GM18499 (cell line): ENCODE measurements around the gene LDLRAP1.
"Not testable (repeated sequence)": the region's sequence is repeated elsewhere in the genome, so short reads cannot be mapped to it uniquely, and the experiment has no call there.

ENCODE experiments used
- ATAC-seq: cut with Tn5 transposase; IDR thresholded peaks from one replicate; pipeline ENCODE4 v1.9.1; 2021; ENCODE audit warnings: moderate number of reproducible peaks; ENCODE audit not compliant: insufficient read depth, unreplicated experiment

Gene LDLRAP1

DNA sequence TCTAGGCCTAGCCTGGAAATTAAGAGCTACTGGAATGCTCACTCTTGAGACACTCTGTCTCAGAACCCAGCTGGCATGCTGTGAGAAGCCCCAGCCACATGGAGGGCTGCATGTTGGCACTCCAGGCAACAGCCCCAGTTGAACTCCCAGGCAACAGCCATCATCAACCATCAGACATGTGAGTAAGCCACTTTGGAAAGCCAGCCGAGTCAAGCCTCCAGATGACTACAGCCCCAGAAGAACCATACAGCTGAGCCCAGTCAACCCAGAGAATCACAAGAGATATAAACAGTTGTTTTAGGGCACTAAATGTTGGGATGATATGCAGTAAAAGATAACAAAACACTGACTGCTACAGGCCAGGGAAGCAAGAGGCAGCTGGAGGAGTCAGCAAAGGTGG, 55.5 kb downstream of the LDLRAP1 start:
- ATAC-seq = no peak

GRCh38 chr1:25599969-25600610, 56.7 kb downstream of the LDLRAP1 start:
- ATAC-seq = no peak

GRCh38 chr1:25600971-25601699, 57.7 kb downstream of the LDLRAP1 start:
- not testable (repeated sequence) for ATAC-seq

GRCh38 chr1:25603779-25604538, 60.6 kb downstream of the LDLRAP1 start:
- ATAC-seq = not testable (repeated sequence)

- no peak for ATAC-seq
Measured at GRCh38 chr1:25607123-25607522, 63.7 kb downstream of the LDLRAP1 start.

DNA sequence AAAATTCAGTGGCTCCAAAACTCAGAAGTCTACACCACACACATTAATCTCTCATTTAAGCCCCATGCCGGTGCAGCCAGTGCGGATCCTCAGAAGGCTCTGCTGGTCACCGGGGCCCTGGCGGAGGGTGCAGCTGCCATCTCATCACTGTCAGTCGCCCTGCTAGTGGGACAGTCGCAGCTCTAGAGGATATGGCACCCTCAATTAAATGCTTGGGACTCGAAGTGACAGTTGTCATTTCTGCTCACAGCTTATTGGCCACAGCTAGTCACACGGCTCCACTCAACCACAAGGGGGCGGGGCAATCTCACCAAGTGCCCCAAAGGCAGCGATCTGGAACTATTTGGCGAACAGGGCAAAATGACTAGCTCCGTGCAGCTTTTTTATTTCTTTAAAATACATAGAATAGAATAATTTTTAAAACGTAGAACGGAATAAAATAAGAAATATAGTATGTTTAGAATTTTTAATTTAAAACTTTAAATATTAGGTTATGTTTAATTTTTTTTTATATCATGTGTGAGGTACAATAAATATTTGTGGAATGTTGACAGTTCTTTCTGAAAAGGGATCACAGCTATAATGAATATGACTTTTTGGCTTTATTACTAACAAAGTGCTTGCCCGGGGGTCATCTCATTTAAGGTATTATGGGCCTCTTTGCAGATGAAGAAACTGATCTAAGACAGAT, 65.2 kb downstream of the LDLRAP1 start:
- ATAC-seq = no peak

GRCh38 chr1:25609921-25610320, 66.5 kb downstream of the LDLRAP1 start:
- ATAC-seq = no peak

GRCh38 chr1:25610822-25611630, 67.6 kb downstream of the LDLRAP1 start:
- no peak for ATAC-seq

DNA sequence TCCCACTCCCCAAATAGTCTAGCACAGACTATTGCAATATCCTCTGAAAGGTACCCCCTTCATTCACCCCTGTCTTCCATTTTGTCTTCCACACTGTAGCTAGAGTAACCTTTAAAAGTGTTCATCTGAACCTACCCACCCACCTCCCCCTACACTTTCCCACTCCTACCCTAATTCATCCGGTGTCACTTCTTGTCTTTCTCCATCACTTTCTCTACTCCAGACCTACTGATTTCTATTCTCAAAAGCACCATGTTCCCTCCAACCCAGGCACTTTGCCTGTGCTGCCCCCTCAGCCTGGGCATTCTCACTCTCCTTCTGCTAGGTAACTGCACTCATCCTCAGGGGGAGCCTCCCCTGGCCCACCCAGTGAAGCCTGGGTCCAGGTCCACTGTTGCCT, 68.4 kb downstream of the LDLRAP1 start:
- ATAC-seq = no peak

DNA sequence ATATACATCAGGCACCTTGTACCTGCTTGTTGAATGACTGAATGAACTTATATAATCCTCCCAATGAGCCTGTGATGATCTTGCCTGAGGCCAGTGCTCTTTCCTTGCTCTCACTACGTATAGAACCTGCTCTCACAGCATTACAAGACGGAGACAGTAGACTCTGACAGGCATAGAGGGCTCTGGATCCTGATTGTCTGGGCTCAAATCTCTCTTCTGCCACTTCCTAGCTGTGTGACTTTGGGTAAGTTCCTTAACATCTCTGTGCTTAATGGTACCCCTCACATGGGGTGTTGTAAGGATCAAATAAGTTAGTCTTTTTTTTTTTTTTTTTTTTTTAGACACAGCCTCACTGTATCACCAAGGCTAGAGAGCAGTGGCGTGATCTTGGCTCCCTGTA, 69.0 kb downstream of the LDLRAP1 start:
- ATAC-seq = no peak

DNA sequence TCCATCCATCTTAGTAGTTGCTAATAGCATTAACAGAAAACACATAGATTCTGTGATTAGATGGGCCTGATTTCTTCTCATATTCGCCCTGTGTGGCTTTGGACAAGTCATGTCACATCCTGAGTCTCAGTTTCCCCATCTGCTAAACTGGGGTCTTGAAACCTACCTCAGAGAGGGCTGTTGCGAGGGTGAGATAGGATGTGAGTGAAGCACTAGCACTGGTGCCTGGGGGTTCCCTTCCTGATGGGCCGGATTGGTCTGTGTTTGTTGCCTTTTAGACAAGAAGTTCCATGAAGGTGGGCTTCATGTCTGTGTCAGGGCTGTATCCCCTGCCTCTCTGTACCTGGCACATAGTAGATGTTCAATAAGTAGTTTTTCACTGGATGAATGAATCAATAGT, 69.7 kb downstream of the LDLRAP1 start:
- no peak for ATAC-seq

- ATAC-seq = no peak
Measured at GRCh38 chr1:25614501-25615171, 71.2 kb downstream of the LDLRAP1 start.

DNA sequence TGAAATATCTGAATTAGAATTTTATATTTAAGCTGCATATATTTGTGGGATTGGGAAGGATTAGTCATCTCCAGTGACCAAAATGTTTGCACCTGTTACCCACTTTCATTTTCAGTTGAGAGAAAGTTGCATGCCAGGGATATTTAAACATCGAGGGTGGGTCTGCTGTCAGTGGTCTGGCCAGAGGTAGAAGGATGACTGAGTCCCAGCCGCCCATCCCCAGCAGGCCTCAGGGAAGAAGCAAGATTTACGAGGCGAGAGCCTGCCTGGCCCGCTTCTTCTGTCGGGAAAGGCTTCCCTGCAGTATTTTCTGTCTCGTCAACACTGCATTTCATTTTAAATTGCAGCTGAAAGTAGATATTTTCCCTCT, 71.8 kb downstream of the LDLRAP1 start:
- ATAC-seq = no peak

DNA sequence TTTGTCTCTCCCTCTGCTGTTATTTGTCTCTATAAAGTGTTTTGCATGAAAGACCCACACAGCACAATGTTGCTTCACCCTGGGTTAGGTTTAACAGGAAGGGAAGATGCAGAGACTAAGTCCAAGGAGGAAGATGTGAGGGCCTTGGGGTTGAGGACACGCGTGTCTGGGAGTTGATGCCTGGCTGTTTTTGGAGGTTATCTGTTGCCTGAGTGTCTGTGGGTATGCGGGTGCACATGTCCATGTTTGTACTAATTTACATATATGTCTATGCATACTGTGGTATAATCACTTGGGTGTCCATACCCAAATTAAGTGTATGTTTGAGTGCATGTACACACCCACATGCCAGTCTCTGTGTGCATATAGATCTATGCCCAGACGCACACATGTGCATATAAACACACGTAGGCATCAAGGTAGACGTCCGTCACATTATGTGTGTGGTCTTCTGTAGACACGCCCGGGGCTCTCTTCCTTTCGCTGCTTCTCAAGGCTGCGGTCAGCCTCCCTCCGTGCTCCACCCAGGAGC, 72.2 kb downstream of the LDLRAP1 start:
- ATAC-seq = no peak

DNA sequence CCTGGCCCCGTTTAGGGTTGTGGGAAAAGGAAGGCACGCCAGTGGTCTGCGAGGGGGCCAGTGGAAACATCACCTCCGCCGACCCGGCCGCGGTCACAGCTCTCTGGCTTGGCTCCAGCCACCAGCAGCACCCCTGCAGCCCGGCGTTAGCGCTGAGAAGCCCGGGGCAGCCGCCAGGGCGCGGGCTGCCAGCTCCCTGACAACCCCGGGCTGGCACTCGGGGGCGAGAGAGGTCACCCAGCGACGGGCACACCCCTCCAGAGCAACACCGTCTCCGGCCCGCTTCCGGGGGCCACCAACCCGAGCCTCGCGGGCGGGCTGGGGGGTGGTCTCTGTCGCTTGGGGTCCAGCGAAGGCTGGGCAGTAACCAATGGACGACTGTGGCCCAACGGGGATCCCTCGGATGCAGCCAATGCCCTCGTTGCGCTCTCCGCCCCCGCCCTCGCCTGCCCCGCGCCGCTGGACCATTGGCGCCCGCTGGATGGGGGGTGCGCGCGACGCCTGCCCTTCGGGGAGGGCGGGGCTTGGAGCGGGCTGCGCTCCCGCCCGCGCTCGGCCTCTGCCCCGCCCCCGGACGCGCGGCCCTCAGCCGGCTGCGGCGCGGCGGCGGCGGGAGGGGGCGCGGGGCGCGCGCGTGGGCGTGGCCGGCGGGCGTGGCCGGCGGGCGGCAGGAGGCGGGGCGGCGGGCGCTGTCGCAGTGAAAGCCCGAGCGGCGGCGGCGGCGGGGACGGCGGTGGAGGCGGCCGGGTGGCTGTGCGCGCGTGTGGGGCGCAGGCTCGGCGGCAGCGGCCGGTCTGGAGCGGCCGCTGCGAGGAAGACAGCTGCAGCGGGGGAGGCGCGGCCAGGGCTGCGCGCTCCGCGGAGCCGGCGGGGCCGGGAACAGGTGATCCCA, 72.9 kb downstream of the LDLRAP1 start, which contains the start of gene MAN1C1:
TSS of gene MAN1C1 (plus strand) at position 697 of the 892 bp plus-strand sequence. CDS start 1,007 bp downstream, outside the sequence.
- ATAC-seq = no peak

- ATAC-seq = no peak
Measured at GRCh38 chr1:25616987-25617624, 73.7 kb downstream of the LDLRAP1 start.

DNA sequence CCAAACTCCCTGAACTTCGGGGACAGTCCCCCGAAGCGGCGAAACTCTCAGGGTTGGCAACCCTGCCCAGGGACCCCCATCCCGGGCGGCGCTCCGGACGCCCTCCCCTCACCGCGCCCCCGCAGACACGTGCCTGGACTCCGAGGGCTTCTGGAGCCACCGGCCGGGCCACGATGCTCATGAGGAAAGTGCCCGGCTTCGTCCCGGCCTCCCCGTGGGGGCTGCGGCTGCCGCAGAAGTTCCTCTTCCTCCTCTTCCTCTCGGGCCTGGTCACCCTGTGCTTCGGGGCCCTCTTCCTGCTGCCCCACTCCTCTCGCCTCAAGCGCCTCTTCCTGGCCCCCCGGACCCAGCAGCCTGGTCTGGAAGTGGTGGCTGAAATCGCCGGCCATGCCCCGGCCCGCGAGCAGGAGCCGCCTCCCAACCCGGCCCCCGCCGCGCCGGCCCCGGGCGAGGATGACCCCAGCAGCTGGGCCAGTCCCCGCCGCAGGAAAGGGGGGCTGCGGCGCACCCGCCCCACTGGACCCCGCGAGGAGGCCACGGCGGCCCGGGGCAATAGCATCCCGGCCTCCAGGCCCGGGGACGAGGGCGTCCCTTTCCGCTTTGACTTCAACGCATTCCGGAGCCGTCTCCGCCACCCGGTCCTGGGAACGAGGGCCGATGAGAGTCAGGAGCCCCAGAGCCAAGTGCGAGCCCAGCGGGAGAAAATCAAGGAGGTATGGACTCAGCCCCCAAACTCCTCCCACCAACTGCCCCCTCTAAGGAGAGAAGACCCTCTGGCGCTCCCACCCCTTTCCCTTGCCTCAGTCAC, 74.4 kb downstream of the LDLRAP1 start:
- ATAC-seq = no peak
